Measurements from ENCODE around the gene GOLIM4. TPM values are rescaled to one million over a fixed set of nuclear protein-coding genes. Genes with fewer than 3 reads are reported as not detected.

Gene GOLIM4
- total and polyA plus RNA-seq, 2 of the 13 experiments (the other 11 are each of a cell fraction or from before 2014, with no cell fraction given) = 10.9 to 47.7 TPM

DNA sequence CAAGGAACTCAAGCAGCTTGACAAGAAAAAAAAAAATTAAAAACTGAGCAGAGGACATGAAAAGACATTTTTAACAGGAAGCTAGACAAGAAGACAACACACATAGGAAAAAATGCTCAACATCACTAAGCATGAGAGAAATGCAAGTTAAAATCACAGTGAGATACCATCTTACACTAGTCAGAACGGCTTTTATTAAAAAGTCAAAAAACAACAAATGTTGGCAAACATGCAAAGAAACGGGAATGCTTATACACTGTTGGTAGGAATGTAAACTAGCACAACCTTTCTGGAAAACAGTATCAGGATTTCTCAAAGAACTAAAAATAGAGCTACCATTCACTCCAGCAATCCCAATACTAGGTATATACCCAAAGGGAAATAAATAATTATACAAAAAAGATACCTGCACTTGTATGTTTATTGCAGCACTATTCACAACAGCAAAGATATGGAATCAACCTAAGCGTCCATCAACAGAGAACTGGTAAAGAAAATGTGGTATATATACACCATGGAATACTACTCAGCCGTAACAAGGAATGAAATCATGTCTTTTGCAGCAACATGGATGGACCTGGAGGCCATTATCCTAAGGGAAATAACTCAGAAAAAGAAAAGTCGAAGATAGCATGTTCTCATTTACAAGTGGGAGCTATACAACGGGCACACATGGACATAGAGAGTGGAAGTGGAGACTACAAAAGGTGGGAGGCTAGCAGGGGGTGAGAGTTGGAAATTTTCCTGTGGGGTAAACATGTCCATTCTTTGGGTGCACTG, 5.2 kb downstream of the GOLIM4 start (continued):
- TF ChIP-seq, protein P1, sequence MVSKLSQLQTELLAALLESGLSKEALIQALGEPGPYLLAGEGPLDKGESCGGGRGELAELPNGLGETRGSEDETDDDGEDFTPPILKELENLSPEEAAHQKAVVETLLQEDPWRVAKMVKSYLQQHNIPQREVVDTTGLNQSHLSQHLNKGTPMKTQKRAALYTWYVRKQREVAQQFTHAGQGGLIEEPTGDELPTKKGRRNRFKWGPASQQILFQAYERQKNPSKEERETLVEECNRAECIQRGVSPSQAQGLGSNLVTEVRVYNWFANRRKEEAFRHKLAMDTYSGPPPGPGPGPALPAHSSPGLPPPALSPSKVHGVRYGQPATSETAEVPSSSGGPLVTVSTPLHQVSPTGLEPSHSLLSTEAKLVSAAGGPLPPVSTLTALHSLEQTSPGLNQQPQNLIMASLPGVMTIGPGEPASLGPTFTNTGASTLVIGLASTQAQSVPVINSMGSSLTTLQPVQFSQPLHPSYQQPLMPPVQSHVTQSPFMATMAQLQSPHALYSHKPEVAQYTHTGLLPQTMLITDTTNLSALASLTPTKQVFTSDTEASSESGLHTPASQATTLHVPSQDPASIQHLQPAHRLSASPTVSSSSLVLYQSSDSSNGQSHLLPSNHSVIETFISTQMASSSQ (IDR thresholded peaks at IDR 0.05; ENCODE audit: low read depth) = no peak
- TF ChIP-seq, protein P1 (CRISPR knock-in tag; IDR thresholded peaks at IDR 0.05; ENCODE audit: borderline replicate concordance) = 0 out of 2 replicates have a peak, but pooled peaks have one; percentile 2
- TF ChIP-seq ZNF260 (CRISPR knock-in tag; IDR thresholded peaks at IDR 0.05; ENCODE audit: borderline replicate concordance, low read depth) (0 out of 2 replicates have a peak, but pooled peaks have one; percentile 56), ZNF160 (CRISPR knock-in tag; IDR thresholded peaks at IDR 0.05) (no peak), ELF4 (CRISPR knock-in tag; IDR thresholded peaks at IDR 0.05; ENCODE audit: borderline replicate concordance) (0 out of 2 replicates have a peak, but pooled peaks have one; percentile 1), SETDB1 (CRISPR knock-in tag; IDR thresholded peaks at IDR 0.05; ENCODE audit: borderline replicate concordance) (no peak)
- TF ChIP-seq, protein P2, sequence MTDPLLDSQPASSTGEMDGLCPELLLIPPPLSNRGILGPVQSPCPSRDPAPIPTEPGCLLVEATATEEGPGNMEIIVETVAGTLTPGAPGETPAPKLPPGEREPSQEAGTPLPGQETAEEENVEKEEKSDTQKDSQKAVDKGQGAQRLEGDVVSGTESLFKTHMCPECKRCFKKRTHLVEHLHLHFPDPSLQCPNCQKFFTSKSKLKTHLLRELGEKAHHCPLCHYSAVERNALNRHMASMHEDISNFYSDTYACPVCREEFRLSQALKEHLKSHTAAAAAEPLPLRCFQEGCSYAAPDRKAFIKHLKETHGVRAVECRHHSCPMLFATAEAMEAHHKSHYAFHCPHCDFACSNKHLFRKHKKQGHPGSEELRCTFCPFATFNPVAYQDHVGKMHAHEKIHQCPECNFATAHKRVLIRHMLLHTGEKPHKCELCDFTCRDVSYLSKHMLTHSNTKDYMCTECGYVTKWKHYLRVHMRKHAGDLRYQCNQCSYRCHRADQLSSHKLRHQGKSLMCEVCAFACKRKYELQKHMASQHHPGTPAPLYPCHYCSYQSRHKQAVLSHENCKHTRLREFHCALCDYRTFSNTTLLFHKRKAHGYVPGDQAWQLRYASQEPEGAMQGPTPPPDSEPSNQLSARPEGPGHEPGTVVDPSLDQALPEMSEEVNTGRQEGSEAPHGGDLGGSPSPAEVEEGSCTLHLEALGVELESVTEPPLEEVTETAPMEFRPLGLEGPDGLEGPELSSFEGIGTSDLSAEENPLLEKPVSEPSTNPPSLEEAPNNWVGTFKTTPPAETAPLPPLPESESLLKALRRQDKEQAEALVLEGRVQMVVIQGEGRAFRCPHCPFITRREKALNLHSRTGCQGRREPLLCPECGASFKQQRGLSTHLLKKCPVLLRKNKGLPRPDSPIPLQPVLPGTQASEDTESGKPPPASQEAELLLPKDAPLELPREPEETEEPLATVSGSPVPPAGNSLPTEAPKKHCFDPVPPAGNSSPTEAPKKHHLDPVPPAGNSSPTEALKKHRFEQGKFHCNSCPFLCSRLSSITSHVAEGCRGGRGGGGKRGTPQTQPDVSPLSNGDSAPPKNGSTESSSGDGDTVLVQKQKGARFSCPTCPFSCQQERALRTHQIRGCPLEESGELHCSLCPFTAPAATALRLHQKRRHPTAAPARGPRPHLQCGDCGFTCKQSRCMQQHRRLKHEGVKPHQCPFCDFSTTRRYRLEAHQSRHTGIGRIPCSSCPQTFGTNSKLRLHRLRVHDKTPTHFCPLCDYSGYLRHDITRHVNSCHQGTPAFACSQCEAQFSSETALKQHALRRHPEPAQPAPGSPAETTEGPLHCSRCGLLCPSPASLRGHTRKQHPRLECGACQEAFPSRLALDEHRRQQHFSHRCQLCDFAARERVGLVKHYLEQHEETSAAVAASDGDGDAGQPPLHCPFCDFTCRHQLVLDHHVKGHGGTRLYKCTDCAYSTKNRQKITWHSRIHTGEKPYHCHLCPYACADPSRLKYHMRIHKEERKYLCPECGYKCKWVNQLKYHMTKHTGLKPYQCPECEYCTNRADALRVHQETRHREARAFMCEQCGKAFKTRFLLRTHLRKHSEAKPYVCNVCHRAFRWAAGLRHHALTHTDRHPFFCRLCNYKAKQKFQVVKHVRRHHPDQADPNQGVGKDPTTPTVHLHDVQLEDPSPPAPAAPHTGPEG (CRISPR knock-in tag; IDR thresholded peaks at IDR 0.05) = no peak
- TF ChIP-seq, protein P3, sequence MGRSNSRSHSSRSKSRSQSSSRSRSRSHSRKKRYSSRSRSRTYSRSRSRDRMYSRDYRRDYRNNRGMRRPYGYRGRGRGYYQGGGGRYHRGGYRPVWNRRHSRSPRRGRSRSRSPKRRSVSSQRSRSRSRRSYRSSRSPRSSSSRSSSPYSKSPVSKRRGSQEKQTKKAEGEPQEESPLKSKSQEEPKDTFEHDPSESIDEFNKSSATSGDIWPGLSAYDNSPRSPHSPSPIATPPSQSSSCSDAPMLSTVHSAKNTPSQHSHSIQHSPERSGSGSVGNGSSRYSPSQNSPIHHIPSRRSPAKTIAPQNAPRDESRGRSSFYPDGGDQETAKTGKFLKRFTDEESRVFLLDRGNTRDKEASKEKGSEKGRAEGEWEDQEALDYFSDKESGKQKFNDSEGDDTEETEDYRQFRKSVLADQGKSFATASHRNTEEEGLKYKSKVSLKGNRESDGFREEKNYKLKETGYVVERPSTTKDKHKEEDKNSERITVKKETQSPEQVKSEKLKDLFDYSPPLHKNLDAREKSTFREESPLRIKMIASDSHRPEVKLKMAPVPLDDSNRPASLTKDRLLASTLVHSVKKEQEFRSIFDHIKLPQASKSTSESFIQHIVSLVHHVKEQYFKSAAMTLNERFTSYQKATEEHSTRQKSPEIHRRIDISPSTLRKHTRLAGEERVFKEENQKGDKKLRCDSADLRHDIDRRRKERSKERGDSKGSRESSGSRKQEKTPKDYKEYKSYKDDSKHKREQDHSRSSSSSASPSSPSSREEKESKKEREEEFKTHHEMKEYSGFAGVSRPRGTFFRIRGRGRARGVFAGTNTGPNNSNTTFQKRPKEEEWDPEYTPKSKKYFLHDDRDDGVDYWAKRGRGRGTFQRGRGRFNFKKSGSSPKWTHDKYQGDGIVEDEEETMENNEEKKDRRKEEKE (IDR thresholded peaks at IDR 0.05) = no peak

All from HepG2 (cell line).